Testis (tissue), 2 donors: Measurements from ENCODE around the gene INTS3.

ENCODE experiments used
- CTCF ChIP-seq, 3 experiments: fragments of 450-650 bp in 2 of 3; fragments of 200-600 bp in 1 of 3; sonication (generic) in 1 of 3; IDR thresholded peaks; one replicate each; pipeline ENCODE4 v1.5.1; 2016 to 2019; ENCODE audit warnings: antibody characterized with exemption in 3 of 3, mild to moderate bottlenecking in 2 of 3, moderate library complexity in 1 of 3
- POLR2A ChIP-seq: fragments of 450-650 bp; IDR thresholded peaks from one replicate; pipeline ENCODE4 v1.6.1; 2017; ENCODE audit warnings: antibody characterized with exemption, mild to moderate bottlenecking, moderate library complexity

GRCh38 chr1:153728305-153729066 is 636 bp downstream of the INTS3 start:
- TF ChIP-seq POLR2A (no peak), CTCF (IDR thresholded peaks at IDR 0.05) (no peak)
